Loucy (cell line): ENCODE data around the gene NECTIN1.

ENCODE experiments used
- H2AFZ ChIP-seq: fragments of 200-600 bp; sonication (generic); 2 replicates; pipeline ENCODE4 v1.6.0; 2016; ENCODE audit warnings: antibody characterized with exemption, mild to moderate bottlenecking, low read length, moderate library complexity
- H3F3A ChIP-seq: fragments of 200-600 bp; 2 replicates; pipeline ENCODE4 v1.6.0; 2016; ENCODE audit warnings: antibody characterized with exemption, low read depth, mild to moderate bottlenecking
- H3K27me3 ChIP-seq: fragments of 200-600 bp; sonication (generic); 2 replicates; pipeline ENCODE4 v1.6.1; 2014; ENCODE audit warnings: low read length, mild to moderate bottlenecking; ENCODE audit not compliant: insufficient read depth, poor library complexity, severe bottlenecking
- H3K36me3 ChIP-seq: fragments of 200-600 bp; sonication (generic); 2 replicates; pipeline ENCODE4 v1.6.1; 2016; ENCODE audit warnings: low read length; ENCODE audit not compliant: insufficient read depth
- H3K4me1 ChIP-seq: fragments of 200-600 bp; sonication (generic); 2 replicates; pipeline ENCODE4 v1.5.1; 2014; ENCODE audit warnings: low read length, mild to moderate bottlenecking; ENCODE audit not compliant: insufficient read depth, poor library complexity, severe bottlenecking
- H3K4me2 ChIP-seq: fragments of 200-600 bp; sonication (generic); 2 replicates; pipeline ENCODE4 v1.6.0; 2014; ENCODE audit warnings: antibody characterized with exemption, low read length, low read depth, mild to moderate bottlenecking; ENCODE audit not compliant: poor library complexity, severe bottlenecking
- H3K4me3 ChIP-seq: fragments of 200-600 bp; sonication (generic); 2 replicates; pipeline ENCODE4 v1.5.1; 2014; ENCODE audit warnings: low read length, mild to moderate bottlenecking, mixed read lengths; ENCODE audit not compliant: poor library complexity, severe bottlenecking
- H3K79me2 ChIP-seq: fragments of 200-600 bp; sonication (generic); 2 replicates; pipeline ENCODE4 v1.6.1; 2014; ENCODE audit warnings: low read length; ENCODE audit not compliant: insufficient read depth
- H3K9ac ChIP-seq: fragments of 200-600 bp; sonication (generic); 2 replicates; pipeline ENCODE4 v1.6.0; 2014; ENCODE audit warnings: mild to moderate bottlenecking, low read depth, low read length, moderate library complexity; ENCODE audit not compliant: poor library complexity, severe bottlenecking
- H3K9me2 ChIP-seq: fragments of 200-600 bp; sonication (generic); replicated peaks from 2 replicates; pipeline ENCODE4 v1.6.1; 2016; ENCODE audit warnings: low read depth, low read length, mixed read lengths
- H3K9me3 ChIP-seq: fragments of 200-600 bp; sonication (generic); 2 replicates; pipeline ENCODE4 v1.6.1; 2014; ENCODE audit warnings: mild to moderate bottlenecking, antibody characterized with exemption, low read length, low read depth; ENCODE audit not compliant: insufficient read depth
- H4K20me1 ChIP-seq: fragments of 200-600 bp; sonication (generic); 2 replicates; pipeline ENCODE4 v1.6.0; 2014; ENCODE audit warnings: antibody characterized with exemption, low read length, mild to moderate bottlenecking; ENCODE audit not compliant: insufficient read depth, poor library complexity, severe bottlenecking
- EZH2phosphoT487 ChIP-seq: fragments of 200-600 bp; IDR thresholded peaks from 2 replicates; pipeline ENCODE4 v1.6.1; 2018; ENCODE audit warnings: antibody characterized with exemption, mild to moderate bottlenecking, moderate library complexity, borderline replicate concordance
- TF ChIP-seq, protein P1 (sequence below): fragments of 200-600 bp; sonication (generic); conservative IDR thresholded peaks from 2 replicates; pipeline ENCODE4 v1.5.1; 2014; ENCODE audit warnings: mild to moderate bottlenecking, antibody characterized with exemption, low read length

The NECTIN1 gene

DNA sequence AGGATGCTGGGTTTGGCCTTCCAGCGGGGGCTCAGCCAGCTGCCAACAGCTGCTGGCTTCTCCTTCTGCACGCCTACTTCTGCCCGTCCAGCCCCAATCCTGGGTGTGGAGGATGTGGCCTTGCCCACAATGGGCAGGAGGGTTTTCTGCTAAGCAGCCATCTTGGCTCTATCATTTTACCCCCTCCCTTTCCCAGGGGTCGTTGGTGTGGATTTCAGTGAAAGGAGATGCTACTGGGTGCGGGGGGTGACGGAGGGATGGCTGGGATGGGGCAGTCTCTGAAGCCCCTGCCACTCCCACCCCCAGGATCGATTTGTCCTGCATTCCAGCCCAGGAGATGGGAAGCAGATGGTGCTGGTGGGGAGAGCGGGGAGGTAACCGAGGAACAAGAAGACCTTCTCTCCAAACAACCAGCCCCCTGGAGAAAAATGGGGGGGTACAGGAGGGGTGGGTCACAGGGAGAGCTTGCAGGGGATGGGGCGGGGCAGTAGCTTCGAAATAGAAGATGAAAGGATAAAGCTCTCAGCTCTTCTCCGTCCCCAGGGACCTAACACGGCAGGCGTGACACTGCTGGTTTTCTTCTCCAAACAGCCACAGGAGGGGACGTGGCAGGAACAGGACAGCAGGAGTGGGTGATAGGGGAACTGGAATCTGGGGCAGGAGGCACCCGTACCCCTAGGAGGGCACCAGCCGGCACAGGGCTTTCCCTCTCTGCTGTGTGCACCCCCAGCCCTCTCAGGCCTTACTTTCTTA, 68.9 kb downstream of the NECTIN1 start:
- Histone ChIP-seq H2AFZ (no peak overlapping the region), H3K4me2 (no peak overlapping the region), H4K20me1 (no peaks in the 10 kb centered on the region), H3K79me2 (no peaks in the 10 kb centered on the region), H3K4me3 (no peak overlapping the region), H3K27me3 (no peaks in the 10 kb centered on the region), H3K36me3 (peaks cover 11% of the 10 kb centered on the region; the same call in 1 of the 2 replicates), H3K9me2 (no peaks in the 10 kb centered on the region), H3K9ac (no peak overlapping the region), H3F3A (no peaks in the 10 kb centered on the region), H3K4me1 (peaks cover 7% of the 10 kb centered on the region), H3K9me3 (no peaks in the 10 kb centered on the region)
- TF ChIP-seq EZH2phosphoT487: no peak

DNA sequence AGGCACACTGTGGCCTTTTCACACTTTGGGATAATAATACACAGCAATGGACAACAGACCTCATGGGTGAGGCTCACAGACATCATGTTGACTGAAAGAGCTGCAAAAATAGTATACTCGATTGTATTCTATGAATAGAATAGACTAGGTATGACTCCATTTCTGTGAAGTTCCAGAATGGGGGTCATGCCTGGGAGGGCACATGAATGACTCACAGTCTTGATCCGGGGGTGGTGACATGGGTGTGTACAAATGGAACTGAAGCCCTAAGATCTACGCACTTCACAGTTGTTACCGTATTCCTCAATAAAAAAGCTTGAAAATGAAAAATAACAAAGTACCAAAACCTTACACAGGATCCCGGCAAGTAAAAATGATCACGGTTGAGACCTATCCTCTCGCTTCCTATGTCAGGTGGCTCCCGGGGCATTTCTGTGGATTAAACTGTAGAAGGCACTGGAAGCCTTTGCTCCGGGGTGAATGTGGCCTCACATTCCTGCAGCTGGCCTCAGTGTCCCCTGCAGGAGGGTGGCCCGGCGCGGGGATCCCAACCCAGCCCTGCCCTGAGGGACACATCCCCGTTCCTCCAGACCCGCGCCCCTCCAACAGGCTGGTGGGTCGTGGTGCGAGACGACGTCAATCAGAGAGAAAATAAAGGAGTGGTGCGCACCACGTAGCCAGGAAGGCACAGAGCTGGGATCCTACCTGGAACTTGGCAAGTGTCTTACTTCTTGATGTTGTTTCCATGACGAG, 75.9 kb downstream of the NECTIN1 start:
- Histone ChIP-seq H4K20me1 (no peaks in the 10 kb centered on the region), H3K9me3 (no peaks in the 10 kb centered on the region), H2AFZ (no peak overlapping the region), H3K4me2 (no peak overlapping the region), H3K27me3 (no peaks in the 10 kb centered on the region), H3K4me3 (no peak overlapping the region), H3F3A (no peaks in the 10 kb centered on the region), H3K9me2 (no peaks in the 10 kb centered on the region), H3K36me3 (no peaks in the 10 kb centered on the region), H3K9ac (no peak overlapping the region), H3K4me1 (no peaks in the 10 kb centered on the region), H3K79me2 (no peaks in the 10 kb centered on the region)
- TF ChIP-seq, protein P1, sequence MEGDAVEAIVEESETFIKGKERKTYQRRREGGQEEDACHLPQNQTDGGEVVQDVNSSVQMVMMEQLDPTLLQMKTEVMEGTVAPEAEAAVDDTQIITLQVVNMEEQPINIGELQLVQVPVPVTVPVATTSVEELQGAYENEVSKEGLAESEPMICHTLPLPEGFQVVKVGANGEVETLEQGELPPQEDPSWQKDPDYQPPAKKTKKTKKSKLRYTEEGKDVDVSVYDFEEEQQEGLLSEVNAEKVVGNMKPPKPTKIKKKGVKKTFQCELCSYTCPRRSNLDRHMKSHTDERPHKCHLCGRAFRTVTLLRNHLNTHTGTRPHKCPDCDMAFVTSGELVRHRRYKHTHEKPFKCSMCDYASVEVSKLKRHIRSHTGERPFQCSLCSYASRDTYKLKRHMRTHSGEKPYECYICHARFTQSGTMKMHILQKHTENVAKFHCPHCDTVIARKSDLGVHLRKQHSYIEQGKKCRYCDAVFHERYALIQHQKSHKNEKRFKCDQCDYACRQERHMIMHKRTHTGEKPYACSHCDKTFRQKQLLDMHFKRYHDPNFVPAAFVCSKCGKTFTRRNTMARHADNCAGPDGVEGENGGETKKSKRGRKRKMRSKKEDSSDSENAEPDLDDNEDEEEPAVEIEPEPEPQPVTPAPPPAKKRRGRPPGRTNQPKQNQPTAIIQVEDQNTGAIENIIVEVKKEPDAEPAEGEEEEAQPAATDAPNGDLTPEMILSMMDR: no peak
- no peak for TF ChIP-seq EZH2phosphoT487

DNA sequence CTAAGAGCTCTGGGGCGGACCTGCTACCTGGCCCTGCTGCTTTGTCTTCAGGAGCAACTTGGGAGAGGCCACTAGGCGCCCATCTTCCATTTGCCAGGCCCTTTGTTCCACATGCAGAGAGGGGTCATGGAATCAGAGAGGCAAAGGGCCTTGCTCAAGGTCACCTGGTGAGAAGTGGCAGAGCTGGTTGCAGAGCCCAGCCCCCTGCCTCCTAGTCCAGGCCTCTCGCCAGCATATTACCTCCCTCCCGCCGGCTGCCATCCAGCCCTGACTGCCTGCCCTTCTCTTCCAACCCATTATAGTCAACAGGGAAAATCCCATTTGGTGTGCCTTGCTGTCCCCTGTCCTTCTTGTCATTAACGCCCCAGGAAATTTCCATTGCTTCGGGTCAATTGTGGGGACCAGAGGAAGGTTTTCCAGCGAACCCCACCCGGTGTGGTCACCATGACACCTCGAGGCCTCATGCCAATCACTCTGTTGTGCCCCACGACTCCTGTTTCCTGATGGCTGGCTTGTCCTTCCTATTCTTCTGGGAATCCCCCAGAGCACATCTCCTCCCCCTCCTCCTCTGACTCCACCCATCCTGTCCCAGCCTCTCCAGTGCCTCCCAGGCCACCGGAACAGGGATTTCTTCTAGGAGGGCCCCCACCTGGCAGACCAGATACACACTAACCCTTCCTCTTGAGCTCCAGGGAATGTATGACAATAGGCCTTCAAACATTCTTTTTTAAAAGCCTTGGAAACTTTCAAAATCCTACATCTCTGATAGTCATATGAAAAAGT, 77.0 kb downstream of the NECTIN1 start:
- Histone ChIP-seq H3K36me3 (no peaks in the 10 kb centered on the region), H3K4me1 (no peaks in the 10 kb centered on the region), H4K20me1 (no peaks in the 10 kb centered on the region), H2AFZ (no peak overlapping the region), H3K4me3 (no peak overlapping the region), H3K9me3 (no peaks in the 10 kb centered on the region), H3K4me2 (no peak overlapping the region), H3K79me2 (no peaks in the 10 kb centered on the region), H3K27me3 (no peaks in the 10 kb centered on the region), H3K9ac (no peak overlapping the region), H3K9me2 (no peaks in the 10 kb centered on the region), H3F3A (no peaks in the 10 kb centered on the region)
- TF ChIP-seq, protein P1: no peak
- TF ChIP-seq EZH2phosphoT487: no peak
